ENCODE results near the gene RECQL. TPM values are rescaled to one million over a fixed set of nuclear protein-coding genes. Genes with fewer than 3 reads are reported as not detected.

The RECQL gene
- total RNA-seq, 5 donors from 2014 or later (not counting 1 experiment from before 2014, with no cell fraction given): 25.4 to 70.8 (median 53.8) TPM

- Mint-ChIP-seq H3K4me1 (peaks cover 28 to 42% (median 39%) of the 10 kb centered on the region in 3 donors), H3K9me3 (no peaks in the 10 kb centered on the region), H3K36me3 (peaks cover 44% of the 10 kb centered on the region), H3K4me3 (no peak overlapping the region), H3K27ac (peak overlapping the region; percentile 28 to 80), H3K27me3 (no peaks in the 10 kb centered on the region)
- Histone ChIP-seq H3K36me3 (ENCODE audit: control insufficient read depth in 2 of 2, extremely low read depth in 1 of 2, insufficient read depth in 1 of 2, low read length in 1 of 2) (peaks cover 3 to 44% of the 10 kb centered on the region in 2 donors), H3K27ac (ENCODE audit: low read length) (no peak overlapping the region), H3K4me1 (ENCODE audit: control insufficient read depth in 1 of 2, extremely low read depth in 1 of 2, insufficient read depth in 2 of 2, low read length in 2 of 2) (peaks cover 2 to 9% of the 10 kb centered on the region in 2 experiments), H3K9me3 (no peaks in the 10 kb centered on the region), H3K27me3 (replicated peaks in 1 of 2; ENCODE audit: control insufficient read depth in 2 of 2, extremely low read depth in 1 of 2, insufficient read depth in 2 of 2, low read length in 1 of 2) (no peaks in the 10 kb centered on the region), H3K4me3 (ENCODE audit: control insufficient read depth in 1 of 2, extremely low read depth in 1 of 2, low read length in 1 of 2) (no peak overlapping the region)
- WGBS (ENCODE audit: insufficient coverage): 40% methylated on average over 1 of the region's 1 CpG
- ChIA-PET POLR2A (no interaction called here), CTCF (no interaction called here)
- ATAC-seq (replicated peaks in 1 of 4) (no peak), DNase-seq (no peak)
Observed at GRCh38 chr12:21451529-21451928, 49.9 kb downstream of the RECQL start.

DNA sequence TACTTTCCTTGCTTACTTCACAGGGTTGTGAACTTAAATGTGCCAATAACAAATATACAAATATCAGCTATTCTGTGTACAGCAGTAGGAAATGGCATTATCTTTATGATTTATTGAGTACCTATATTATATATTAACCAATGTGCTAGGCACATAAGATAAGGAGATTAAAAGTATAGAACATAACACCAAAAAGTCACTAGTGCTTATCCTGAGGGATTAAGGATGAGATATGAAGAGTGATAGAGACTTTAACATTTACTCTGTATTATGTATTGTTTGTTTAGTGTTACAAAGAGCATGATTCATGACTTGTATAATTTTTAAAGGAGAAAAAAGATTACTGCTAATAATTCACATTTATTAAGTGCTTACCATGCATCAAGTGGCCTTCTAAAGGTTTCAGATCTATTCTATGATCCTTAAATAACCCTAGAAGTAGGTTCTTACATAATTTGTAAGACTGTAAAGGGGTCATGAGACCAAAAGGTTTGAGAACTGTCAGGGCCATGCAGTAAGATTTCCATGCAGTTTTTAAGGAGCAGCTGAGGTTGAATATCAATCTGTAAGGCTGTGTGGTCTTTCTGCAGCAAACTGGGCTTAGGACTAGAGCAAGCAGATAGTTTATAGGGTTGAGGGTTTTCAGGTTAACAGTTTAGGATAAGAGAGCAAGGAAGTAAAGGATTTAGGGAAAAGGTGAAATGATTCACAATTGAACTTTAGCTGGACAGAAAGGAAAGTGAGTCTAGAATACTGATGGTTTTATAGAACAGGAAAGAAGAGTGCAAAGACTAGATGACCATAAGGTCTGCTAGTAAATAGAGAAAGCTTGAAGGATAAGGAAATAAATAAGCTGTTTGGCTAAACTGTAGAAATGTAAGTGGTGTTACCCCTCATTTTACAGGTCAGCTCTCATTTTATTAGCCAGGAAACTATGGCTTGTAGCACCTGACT, 57.0 kb downstream of the RECQL start:
- no peak for ATAC-seq (replicated peaks in 1 of 4)
- no peak overlapping the region for H3K4me3 ChIP-seq (ENCODE audit: control insufficient read depth in 1 of 2, extremely low read depth in 1 of 2, low read length in 1 of 2)
- no peak for DNase-seq
- peaks cover 5 to 13% of the 10 kb centered on the region in 2 experiments for H3K4me1 ChIP-seq (ENCODE audit: control insufficient read depth in 1 of 2, extremely low read depth in 1 of 2, insufficient read depth in 2 of 2, low read length in 2 of 2)
- no peaks in the 10 kb centered on the region for H3K9me3 ChIP-seq
- Mint-ChIP-seq H3K4me1 (peaks cover 26 to 44% (median 42%) of the 10 kb centered on the region in 3 donors), H3K36me3 (peaks cover 54% of the 10 kb centered on the region), H3K27ac (peak overlapping the region; percentile 35 to 82), H3K27me3 (no peaks in the 10 kb centered on the region), H3K4me3 (no peak overlapping the region), H3K9me3 (no peaks in the 10 kb centered on the region)
- no peaks in the 10 kb centered on the region for H3K27me3 ChIP-seq (replicated peaks in 1 of 2; ENCODE audit: control insufficient read depth in 2 of 2, extremely low read depth in 1 of 2, insufficient read depth in 2 of 2, low read length in 1 of 2)
- ChIA-PET CTCF (interaction anchor here in 1 of 2 donors (1.1 kb wide), 1 partner anchor 57 kb away, joined by 3 read pairs; the partner anchor contains the start of genes GOLT1B and RECQL), POLR2A (interaction anchor here in 1 of 2 donors (1.1 kb wide), 1 partner anchor 213 kb away, joined by 3 read pairs; the partner anchor contains the start of gene LDHB)
- no peak overlapping the region for H3K27ac ChIP-seq (ENCODE audit: low read length)
- H3K36me3 ChIP-seq (ENCODE audit: control insufficient read depth in 2 of 2, extremely low read depth in 1 of 2, insufficient read depth in 1 of 2, low read length in 1 of 2): peaks cover 0 to 63% of the 10 kb centered on the region in 2 donors

DNA sequence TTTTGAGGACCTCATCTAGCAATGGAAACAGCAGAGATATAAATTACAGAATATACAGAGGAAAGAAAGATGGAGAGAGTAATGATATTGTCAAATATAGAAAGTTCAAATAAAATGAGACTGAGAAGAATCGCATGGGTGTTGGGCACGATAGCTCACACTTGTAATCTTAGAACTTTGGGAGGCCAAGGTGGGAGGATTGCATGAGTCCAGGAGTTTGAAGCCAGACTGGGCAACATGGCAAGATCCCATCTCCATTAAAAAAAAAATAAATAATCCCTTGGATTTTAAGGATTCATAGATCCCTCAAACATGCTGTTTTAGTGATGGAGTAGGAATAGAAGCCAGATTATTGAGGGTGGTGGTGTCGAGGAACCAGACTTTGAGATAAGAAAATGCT, 62.1 kb downstream of the RECQL start:
- Mint-ChIP-seq H3K4me3 (peak overlapping the region; percentile 95 to 98 (median 96)), H3K9me3 (no peaks in the 10 kb centered on the region), H3K27me3 (no peaks in the 10 kb centered on the region), H3K4me1 (peaks cover 46 to 57% (median 53%) of the 10 kb centered on the region in 3 donors), H3K36me3 (peaks cover 24% of the 10 kb centered on the region), H3K27ac (peak overlapping the region; percentile 96 to 97)
- Histone ChIP-seq H3K4me1 (ENCODE audit: control insufficient read depth in 1 of 2, extremely low read depth in 1 of 2, insufficient read depth in 2 of 2, low read length in 2 of 2) (peaks cover 18 to 20% of the 10 kb centered on the region in 2 experiments), H3K36me3 (ENCODE audit: control insufficient read depth in 2 of 2, extremely low read depth in 1 of 2, insufficient read depth in 1 of 2, low read length in 1 of 2) (peaks cover 0 to 24% of the 10 kb centered on the region in 2 donors), H3K27me3 (replicated peaks in 1 of 2; ENCODE audit: control insufficient read depth in 2 of 2, extremely low read depth in 1 of 2, insufficient read depth in 2 of 2, low read length in 1 of 2) (peaks cover 0 to 2% of the 10 kb centered on the region in 2 experiments), H3K9me3 (no peaks in the 10 kb centered on the region), H3K4me3 (ENCODE audit: control insufficient read depth in 1 of 2, extremely low read depth in 1 of 2, low read length in 1 of 2) (no peak overlapping the region), H3K27ac (ENCODE audit: low read length) (no peak overlapping the region)
- POLR2A ChIA-PET: no interaction called here
- DNase-seq: no peak
- no CpG with 5 or more reads among the region's 3 CpGs for WGBS (ENCODE audit: insufficient coverage)
- no peak for ATAC-seq (replicated peaks in 1 of 4)
- CTCF ChIA-PET: no interaction called here

GRCh38 chr12:21438643-21439042, 62.8 kb downstream of the RECQL start:
- peaks cover 24% of the 10 kb centered on the region for H3K36me3 Mint-ChIP-seq
- ChIA-PET CTCF (interaction anchor here in 1 of 2 donors (1.1 to 1.2 kb wide), 2 partner anchors 16 to 244 kb away, joined by 3 to 5 read pairs; no protein-coding TSS in a partner anchor), POLR2A (interaction anchor here in 1 of 2 donors (2.1 kb wide), 1 partner anchor 17 kb away, joined by 7 read pairs; no protein-coding TSS in a partner anchor)
- DNase-seq: no peak
- peak overlapping the region; percentile 96 to 97 for H3K27ac Mint-ChIP-seq
- no peaks in the 10 kb centered on the region for H3K27me3 Mint-ChIP-seq
- peaks cover 18 to 20% of the 10 kb centered on the region in 2 experiments for H3K4me1 ChIP-seq (ENCODE audit: control insufficient read depth in 1 of 2, extremely low read depth in 1 of 2, insufficient read depth in 2 of 2, low read length in 2 of 2)
- WGBS (ENCODE audit: insufficient coverage): 86% methylated on average over 4 of the region's 5 CpGs
- no peaks in the 10 kb centered on the region for H3K9me3 Mint-ChIP-seq
- H3K27ac ChIP-seq (ENCODE audit: low read length): no peak overlapping the region
- peaks cover 0 to 21% of the 10 kb centered on the region in 2 donors for H3K36me3 ChIP-seq (ENCODE audit: control insufficient read depth in 2 of 2, extremely low read depth in 1 of 2, insufficient read depth in 1 of 2, low read length in 1 of 2)
- no peak for ATAC-seq (replicated peaks in 1 of 4)
- H3K4me3 ChIP-seq (ENCODE audit: control insufficient read depth in 1 of 2, extremely low read depth in 1 of 2, low read length in 1 of 2): peak overlapping the region; percentile 91 to 98
- H3K9me3 ChIP-seq: no peaks in the 10 kb centered on the region
- peaks cover 46 to 52% (median 50%) of the 10 kb centered on the region in 3 donors for H3K4me1 Mint-ChIP-seq
- H3K4me3 Mint-ChIP-seq: peak overlapping the region; percentile 95 to 98 (median 96)
- peaks cover 0 to 3% of the 10 kb centered on the region in 2 experiments for H3K27me3 ChIP-seq (replicated peaks in 1 of 2; ENCODE audit: control insufficient read depth in 2 of 2, extremely low read depth in 1 of 2, insufficient read depth in 2 of 2, low read length in 1 of 2)

DNA sequence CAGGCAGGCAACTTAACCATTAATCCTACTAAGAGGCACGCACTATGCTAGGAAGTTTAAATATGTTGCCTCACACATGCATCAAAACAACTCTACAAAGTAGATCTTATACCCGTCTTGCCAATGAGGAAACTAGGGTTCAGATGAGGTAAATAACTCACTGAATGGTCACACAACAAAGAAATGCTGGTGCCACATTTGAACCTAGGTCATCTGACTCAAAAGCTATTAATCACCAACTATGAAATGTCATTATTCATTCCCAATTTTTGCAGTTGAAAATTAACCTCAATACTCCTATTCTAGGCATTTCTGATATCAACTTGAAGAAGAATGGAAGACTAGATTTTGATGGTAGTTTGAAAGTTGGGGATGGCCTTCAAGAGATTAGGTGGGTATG, 66.7 kb downstream of the RECQL start:
- peaks cover 5 to 17% of the 10 kb centered on the region in 2 experiments for H3K4me1 ChIP-seq (ENCODE audit: control insufficient read depth in 1 of 2, extremely low read depth in 1 of 2, insufficient read depth in 2 of 2, low read length in 2 of 2)
- no peaks in the 10 kb centered on the region for H3K27me3 Mint-ChIP-seq
- no peak overlapping the region for H3K27ac ChIP-seq (ENCODE audit: low read length)
- peaks cover 2 to 4% of the 10 kb centered on the region in 2 experiments for H3K27me3 ChIP-seq (replicated peaks in 1 of 2; ENCODE audit: control insufficient read depth in 2 of 2, extremely low read depth in 1 of 2, insufficient read depth in 2 of 2, low read length in 1 of 2)
- ChIA-PET CTCF (no interaction called here), POLR2A (no interaction called here)
- peaks cover 23 to 24% (median 24%) of the 10 kb centered on the region in 3 donors for H3K4me1 Mint-ChIP-seq
- H3K4me3 Mint-ChIP-seq: no peak overlapping the region
- no CpG with 5 or more reads among the region's 2 CpGs for WGBS (ENCODE audit: insufficient coverage)
- no peak overlapping the region for H3K4me3 ChIP-seq (ENCODE audit: control insufficient read depth in 1 of 2, extremely low read depth in 1 of 2, low read length in 1 of 2)
- no peak overlapping the region for H3K27ac Mint-ChIP-seq
- no peak for ATAC-seq (replicated peaks in 1 of 4)
- no peak for DNase-seq
- H3K9me3 ChIP-seq: no peaks in the 10 kb centered on the region
- H3K36me3 ChIP-seq (ENCODE audit: control insufficient read depth in 2 of 2, extremely low read depth in 1 of 2, insufficient read depth in 1 of 2, low read length in 1 of 2): no peaks in the 10 kb centered on the region
- H3K36me3 Mint-ChIP-seq: no peaks in the 10 kb centered on the region
- no peaks in the 10 kb centered on the region for H3K9me3 Mint-ChIP-seq

- no peak for ATAC-seq (replicated peaks in 1 of 4)
- no CpG with 5 or more reads among the region's 2 CpGs for WGBS (ENCODE audit: insufficient coverage)
- peaks cover 2 to 4% of the 10 kb centered on the region in 2 experiments for H3K27me3 ChIP-seq (replicated peaks in 1 of 2; ENCODE audit: control insufficient read depth in 2 of 2, extremely low read depth in 1 of 2, insufficient read depth in 2 of 2, low read length in 1 of 2)
- POLR2A ChIA-PET: no interaction called here
- Mint-ChIP-seq H3K4me3 (no peak overlapping the region), H3K27me3 (no peaks in the 10 kb centered on the region), H3K4me1 (peaks cover 11 to 13% (median 12%) of the 10 kb centered on the region in 3 donors), H3K27ac (no peak overlapping the region), H3K36me3 (no peaks in the 10 kb centered on the region), H3K9me3 (no peaks in the 10 kb centered on the region)
- no peaks in the 10 kb centered on the region for H3K36me3 ChIP-seq (ENCODE audit: control insufficient read depth in 2 of 2, extremely low read depth in 1 of 2, insufficient read depth in 1 of 2, low read length in 1 of 2)
- DNase-seq: no peak
- H3K9me3 ChIP-seq: no peaks in the 10 kb centered on the region
- no peak overlapping the region for H3K4me3 ChIP-seq (ENCODE audit: control insufficient read depth in 1 of 2, extremely low read depth in 1 of 2, low read length in 1 of 2)
- peaks cover 0 to 7% of the 10 kb centered on the region in 2 experiments for H3K4me1 ChIP-seq (ENCODE audit: control insufficient read depth in 1 of 2, extremely low read depth in 1 of 2, insufficient read depth in 2 of 2, low read length in 2 of 2)
- no peak overlapping the region for H3K27ac ChIP-seq (ENCODE audit: low read length)
- CTCF ChIA-PET: interaction anchor here in 1 of 2 donors (1.1 kb wide), 1 partner anchor 8 kb away, joined by 3 read pairs; no protein-coding TSS in a partner anchor
Observed at GRCh38 chr12:21433525-21433924, 67.9 kb downstream of the RECQL start.

Measured in T-cell (primary cell).